Neural cell (in vitro differentiated cells): ENCODE data around the gene CCDC154. TPM values are rescaled to one million over a fixed set of nuclear protein-coding genes. Genes with fewer than 3 reads are reported as not detected.

Source experiments
- H2AFZ ChIP-seq: fragments of 200-600, 300-800 bp; sonication (generic), shearing (Covaris generic); 2 replicates; pipeline ENCODE4 v1.6.0; 2014; ENCODE audit warnings: low read depth, mild to moderate bottlenecking, antibody characterized with exemption, low read length, moderate library complexity
- H3F3A ChIP-seq: fragments of 200-600 bp; shearing (Covaris generic); 2 replicates; pipeline ENCODE4 v1.6.1; 2016; ENCODE audit warnings: mild to moderate bottlenecking, moderate library complexity, mixed read lengths, antibody characterized with exemption, low read length; ENCODE audit not compliant: insufficient read depth, poor library complexity, severe bottlenecking
- H3K27ac ChIP-seq: fragments of 200-600, 300-800 bp; sonication (generic), shearing (Covaris generic); 2 replicates; pipeline ENCODE4 v1.5.1; 2014; ENCODE audit warnings: mild to moderate bottlenecking, low read length, moderate library complexity
- H3K27me3 ChIP-seq: fragments of 300-800, 200-600 bp; sonication (generic), shearing (Covaris generic); 2 replicates; pipeline ENCODE4 v1.6.0; 2014; ENCODE audit warnings: mild to moderate bottlenecking, low read depth, low read length, moderate library complexity; ENCODE audit not compliant: insufficient read depth
- H3K36me3 ChIP-seq: fragments of 300-800, 200-600 bp; sonication (generic), shearing (Covaris generic); 2 replicates; pipeline ENCODE4 v1.5.1; 2014; ENCODE audit warnings: mild to moderate bottlenecking, antibody characterized with exemption, low read length, moderate library complexity; ENCODE audit not compliant: insufficient read depth
- H3K4me2 ChIP-seq: fragments of 300-800, 200-600 bp; sonication (generic), shearing (Covaris generic); 2 replicates; pipeline ENCODE4 v1.6.0; 2014; ENCODE audit warnings: mild to moderate bottlenecking, low read length
- H3K4me3 ChIP-seq: fragments of 300-800, 200-600 bp; sonication (generic), shearing (Covaris generic); 2 replicates; pipeline ENCODE4 v1.5.1; 2014; ENCODE audit warnings: mild to moderate bottlenecking, low read length, moderate library complexity
- H3K79me2 ChIP-seq: fragments of 200-600 bp; shearing (Covaris generic); replicated peaks from 2 replicates; pipeline ENCODE4 v1.6.0; 2014; ENCODE audit warnings: mild to moderate bottlenecking, low read length, moderate library complexity; ENCODE audit not compliant: insufficient read depth
- H3K9ac ChIP-seq: fragments of 300-800, 200-600 bp; sonication (generic), shearing (Covaris generic); 2 replicates; pipeline ENCODE4 v1.6.1; 2016; ENCODE audit warnings: mild to moderate bottlenecking, low read length, mixed read lengths
- H3K9me2 ChIP-seq: fragments of 200-600 bp; shearing (Covaris generic); 2 replicates; pipeline ENCODE4 v1.6.1; 2016; ENCODE audit warnings: mild to moderate bottlenecking, low read length, mixed read lengths; ENCODE audit not compliant: insufficient read depth
- H3K9me3 ChIP-seq: fragments of 200-600, 300-800 bp; sonication (generic), shearing (Covaris generic); 2 replicates; pipeline ENCODE4 v1.6.1; 2016; ENCODE audit warnings: mild to moderate bottlenecking, mixed run types, low read length, moderate library complexity, mixed read lengths
- H4K20me1 ChIP-seq: fragments of 200-600 bp; shearing (Covaris generic); 2 replicates; pipeline ENCODE4 v1.6.1; 2016; ENCODE audit warnings: mild to moderate bottlenecking, mixed run types; ENCODE audit not compliant: insufficient read depth
- CTCF ChIP-seq: fragments of 450-650 bp; IDR thresholded peaks from 2 replicates; pipeline ENCODE4 v1.5.1; 2014; ENCODE audit warnings: antibody characterized with exemption, mild to moderate bottlenecking, moderate library complexity; ENCODE audit not compliant: poor library complexity, severe bottlenecking
- EP300 ChIP-seq: fragments of 450-650 bp; conservative IDR thresholded peaks from 2 replicates; pipeline ENCODE4 v1.6.1; 2014; ENCODE audit warnings: antibody characterized with exemption, mild to moderate bottlenecking, moderate library complexity; ENCODE audit not compliant: poor library complexity, severe bottlenecking
- EZH2 ChIP-seq: fragments of 200-600, 300-800 bp; shearing (Covaris generic), sonication (generic); IDR thresholded peaks from 2 replicates; pipeline ENCODE4 v1.6.1; 2014; ENCODE audit warnings: antibody characterized with exemption, low read length, borderline replicate concordance, mild to moderate bottlenecking; ENCODE audit not compliant: insufficient read depth, poor library complexity, severe bottlenecking
- MXI1 ChIP-seq: fragments of 450-650 bp; conservative IDR thresholded peaks from 2 replicates; pipeline ENCODE4 v1.6.1; 2014; ENCODE audit warnings: antibody characterized with exemption, mild to moderate bottlenecking; ENCODE audit not compliant: poor library complexity, severe bottlenecking
- POLR2AphosphoS5 ChIP-seq: IDR thresholded peaks from 2 replicates; pipeline ENCODE4 v1.6.1; 2012
- RAD21 ChIP-seq: fragments of 450-650 bp; conservative IDR thresholded peaks from 2 replicates; pipeline ENCODE4 v1.6.1; 2014; ENCODE audit warnings: antibody characterized with exemption, mild to moderate bottlenecking, moderate library complexity
- SMC3 ChIP-seq: fragments of 450-650 bp; conservative IDR thresholded peaks from 2 replicates; pipeline ENCODE4 v1.6.1; 2014; ENCODE audit warnings: antibody characterized with exemption, mild to moderate bottlenecking, moderate library complexity; ENCODE audit not compliant: poor library complexity
- TAF1 ChIP-seq: IDR thresholded peaks from 2 replicates; pipeline ENCODE4 v1.6.1; 2012; ENCODE audit warnings: low read depth
- polyA plus RNA-seq: library from polyadenylated mRNA; depleted of rRNA; stranded (reverse); fragments of >200 nt; gene quantifications from 2 replicates; pipeline ENCODE4 v1.2.3, GENCODE V29; 2014
- TF ChIP-seq, protein P1 (sequence below): IDR thresholded peaks from 2 replicates; pipeline ENCODE4 v1.6.1; 2012; ENCODE audit warnings: borderline replicate concordance

Gene CCDC154
- polyA plus RNA-seq, 1 donor from 2014 or later, result 3.3 TPM

GRCh38 chr16:1416521-1416941 is 27.8 kb downstream of the CCDC154 start:
- no peaks in the 10 kb centered on the region for H3K27me3 ChIP-seq
- H3K4me3 ChIP-seq, result no peak overlapping the region
- no peak overlapping the region for H3K4me2 ChIP-seq
- no peaks in the 10 kb centered on the region for H3K36me3 ChIP-seq
- H3K9me2 ChIP-seq, result no peaks in the 10 kb centered on the region
- peak overlapping the region; percentile 5 for H3K9ac ChIP-seq
- H3K27ac ChIP-seq, result no peak overlapping the region
- no peaks in the 10 kb centered on the region for H4K20me1 ChIP-seq
- H3F3A ChIP-seq, result no peaks in the 10 kb centered on the region
- TF ChIP-seq CTCF (no peak), TAF1 (no peak), SMC3 (no peak), MXI1 (no peak), RAD21 (no peak), EP300 (no peak), EZH2 (no peak), POLR2AphosphoS5 (no peak)
- TF ChIP-seq, protein P1, sequence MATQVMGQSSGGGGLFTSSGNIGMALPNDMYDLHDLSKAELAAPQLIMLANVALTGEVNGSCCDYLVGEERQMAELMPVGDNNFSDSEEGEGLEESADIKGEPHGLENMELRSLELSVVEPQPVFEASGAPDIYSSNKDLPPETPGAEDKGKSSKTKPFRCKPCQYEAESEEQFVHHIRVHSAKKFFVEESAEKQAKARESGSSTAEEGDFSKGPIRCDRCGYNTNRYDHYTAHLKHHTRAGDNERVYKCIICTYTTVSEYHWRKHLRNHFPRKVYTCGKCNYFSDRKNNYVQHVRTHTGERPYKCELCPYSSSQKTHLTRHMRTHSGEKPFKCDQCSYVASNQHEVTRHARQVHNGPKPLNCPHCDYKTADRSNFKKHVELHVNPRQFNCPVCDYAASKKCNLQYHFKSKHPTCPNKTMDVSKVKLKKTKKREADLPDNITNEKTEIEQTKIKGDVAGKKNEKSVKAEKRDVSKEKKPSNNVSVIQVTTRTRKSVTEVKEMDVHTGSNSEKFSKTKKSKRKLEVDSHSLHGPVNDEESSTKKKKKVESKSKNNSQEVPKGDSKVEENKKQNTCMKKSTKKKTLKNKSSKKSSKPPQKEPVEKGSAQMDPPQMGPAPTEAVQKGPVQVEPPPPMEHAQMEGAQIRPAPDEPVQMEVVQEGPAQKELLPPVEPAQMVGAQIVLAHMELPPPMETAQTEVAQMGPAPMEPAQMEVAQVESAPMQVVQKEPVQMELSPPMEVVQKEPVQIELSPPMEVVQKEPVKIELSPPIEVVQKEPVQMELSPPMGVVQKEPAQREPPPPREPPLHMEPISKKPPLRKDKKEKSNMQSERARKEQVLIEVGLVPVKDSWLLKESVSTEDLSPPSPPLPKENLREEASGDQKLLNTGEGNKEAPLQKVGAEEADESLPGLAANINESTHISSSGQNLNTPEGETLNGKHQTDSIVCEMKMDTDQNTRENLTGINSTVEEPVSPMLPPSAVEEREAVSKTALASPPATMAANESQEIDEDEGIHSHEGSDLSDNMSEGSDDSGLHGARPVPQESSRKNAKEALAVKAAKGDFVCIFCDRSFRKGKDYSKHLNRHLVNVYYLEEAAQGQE, result no peak
- H3K9me3 ChIP-seq, result no peaks in the 10 kb centered on the region
- peaks cover 21% of the 10 kb centered on the region for H3K79me2 ChIP-seq
- no peak overlapping the region for H2AFZ ChIP-seq

DNA sequence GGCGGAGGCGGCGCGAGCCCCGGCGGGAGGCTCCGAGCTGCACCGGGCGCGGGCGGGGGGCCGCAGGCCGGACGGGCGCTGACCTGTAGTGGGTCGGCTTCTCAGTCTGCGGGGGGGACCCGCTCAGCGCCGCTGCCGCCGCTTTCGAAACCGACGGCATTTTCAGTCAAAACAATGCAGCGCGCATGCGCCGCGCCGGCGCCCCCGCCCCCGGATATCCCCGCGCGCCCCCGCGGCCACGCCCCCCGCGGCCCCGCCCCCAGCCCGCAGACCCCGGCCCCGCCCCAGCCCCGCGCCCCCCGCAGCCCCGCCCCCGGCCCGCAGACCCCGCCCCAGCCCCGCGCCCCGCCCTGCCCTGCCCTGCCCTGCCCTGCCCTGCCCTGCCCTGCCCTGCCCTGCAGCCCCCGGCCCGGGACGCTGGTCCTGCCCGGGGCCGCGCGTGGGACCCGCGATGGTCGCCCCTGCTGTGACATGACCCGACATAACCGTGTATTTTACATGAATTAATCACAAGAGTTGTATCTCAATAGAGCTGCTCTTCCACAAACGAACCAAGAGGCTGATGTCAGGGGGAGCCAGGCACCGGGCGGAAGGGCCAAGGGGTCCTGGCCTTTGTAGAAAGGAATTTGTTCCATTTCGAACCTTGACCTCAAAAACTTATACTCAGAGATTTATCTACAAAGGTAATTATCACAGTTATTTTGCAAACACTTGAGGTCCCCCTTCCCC is 29.7 kb downstream of the CCDC154 start, which contains the start of gene UNKL:
Gene UNKL, minus strand, starts transcription at position 173 of the 729 bp plus-strand sequence. Its CDS starts 13 bp downstream, at position 160.
- no peaks in the 10 kb centered on the region for H3K36me3 ChIP-seq
- H3K9me3 ChIP-seq, result no peaks in the 10 kb centered on the region
- H3F3A ChIP-seq, result no peaks in the 10 kb centered on the region
- TF ChIP-seq POLR2AphosphoS5 (peak; percentile 64), TAF1 (no peak)
- no peaks in the 10 kb centered on the region for H4K20me1 ChIP-seq
- peaks cover 14% of the 10 kb centered on the region for H3K79me2 ChIP-seq
- H3K4me3 ChIP-seq, result peak within 1 kb of the TSS; percentile 90
- H3K27me3 ChIP-seq, result no peaks in the 10 kb centered on the region
- H3K4me2 ChIP-seq, result peak within 1 kb of the TSS; percentile 19
- no peaks in the 10 kb centered on the region for H3K9me2 ChIP-seq
- peak within 1 kb of the TSS; percentile 82 for H3K9ac ChIP-seq
- peak within 1 kb of the TSS; percentile 14 for H2AFZ ChIP-seq
- peak within 1 kb of the TSS; percentile 53 for H3K27ac ChIP-seq
